GM12891 (cell line): ENCODE results near the gene HLA-DOA.

Experiments used
- POLR2A ChIP-seq: IDR thresholded peaks from 2 replicates; pipeline ENCODE4 v1.6.1; 2011; ENCODE audit warnings: low read depth, low read length, control low read depth
- POLR2AphosphoS5 ChIP-seq: IDR thresholded peaks from 2 replicates; pipeline ENCODE4 v1.6.1; 2011; ENCODE audit warnings: low read depth, low read length, control low read depth
- POU2F2 ChIP-seq: IDR thresholded peaks from 2 replicates; pipeline ENCODE4 v1.6.1; 2011; ENCODE audit warnings: low read depth, mild to moderate bottlenecking, control low read depth, low read length, moderate library complexity
- SPI1 ChIP-seq: IDR thresholded peaks from 2 replicates; pipeline ENCODE4 v1.6.1; 2011; ENCODE audit warnings: low read depth, low read length, control low read depth
- TAF1 ChIP-seq: IDR thresholded peaks from 2 replicates; pipeline ENCODE4 v1.6.1; 2011; ENCODE audit warnings: low read depth, low read length, control low read depth

DNA sequence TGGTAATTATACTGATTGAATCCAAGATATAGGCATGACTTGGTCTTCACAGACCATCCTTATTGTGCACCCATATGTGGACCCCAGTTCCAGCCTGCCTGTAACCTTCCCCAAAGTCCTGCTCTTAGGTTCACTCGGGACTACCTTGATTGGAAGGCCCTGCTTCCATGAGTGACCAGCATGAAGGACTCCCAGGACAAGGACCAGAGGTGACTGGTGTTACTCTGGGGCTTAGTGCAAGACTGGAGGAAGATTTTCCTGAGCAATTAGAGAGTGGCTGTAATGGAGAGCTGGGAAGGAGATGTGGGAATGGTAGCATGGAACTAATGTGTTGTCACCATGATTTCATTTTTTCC, 25.9 kb downstream of the HLA-DOA start:
- no peak for TF ChIP-seq POLR2A
- no peak for TF ChIP-seq TAF1
- no peak for TF ChIP-seq POLR2AphosphoS5
- TF ChIP-seq SPI1, result no peak
- TF ChIP-seq POU2F2, result no peak
